Measurements from ENCODE around the gene LZTS3. TPM values are rescaled to one million over a fixed set of nuclear protein-coding genes. Genes with fewer than 3 reads are reported as not detected.
"Not testable (repeated sequence)": the region's sequence is repeated elsewhere in the genome, so short reads cannot be mapped to it uniquely, and the experiment has no call there.

Gene LZTS3
- total RNA-seq, 1 experiment from 2014 or later = 2.0 TPM

DNA sequence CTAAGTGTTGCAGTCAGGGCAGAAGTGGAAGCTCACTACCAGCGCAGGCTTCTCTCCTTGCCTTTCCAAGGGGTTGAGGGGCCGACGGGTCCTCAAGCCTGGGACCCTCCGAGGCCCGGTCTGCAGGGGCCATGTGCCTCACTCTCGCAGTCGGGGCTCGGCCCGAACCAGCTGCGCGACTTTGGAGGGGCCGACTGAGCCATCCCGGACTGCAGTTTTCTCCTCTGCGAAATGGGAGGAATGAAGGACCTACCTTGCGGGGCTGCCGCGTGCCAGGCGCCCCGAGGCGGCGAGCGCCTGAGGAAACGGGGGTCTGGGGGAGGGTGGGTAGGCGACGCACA is 5.6 kb downstream of the LZTS3 start:
- DNase-seq (ENCODE audit: low spot score) = no peak

DNA sequence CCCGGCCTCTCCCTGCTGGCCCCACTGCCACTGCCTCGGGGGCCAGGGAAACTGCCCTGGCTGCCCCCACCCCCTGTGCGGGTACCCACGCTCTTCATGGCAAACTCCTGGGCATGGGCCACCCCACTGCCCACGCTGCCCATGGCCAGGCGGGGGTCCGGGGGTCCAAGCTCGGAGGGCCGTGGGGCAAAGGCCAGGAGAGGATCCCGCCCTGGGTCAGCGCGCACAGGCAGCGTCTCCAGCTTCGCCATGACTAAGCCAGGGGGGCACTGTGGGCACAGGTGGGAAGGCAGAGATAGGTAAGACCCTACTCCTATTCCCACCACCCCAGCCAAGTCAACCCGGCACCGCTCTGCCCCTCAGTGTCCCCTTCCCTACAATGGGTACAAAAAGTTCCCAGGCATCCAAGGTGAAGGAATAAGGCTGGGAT is 6.4 kb downstream of the LZTS3 start:
- DNase-seq (ENCODE audit: low spot score) = no peak

DNA sequence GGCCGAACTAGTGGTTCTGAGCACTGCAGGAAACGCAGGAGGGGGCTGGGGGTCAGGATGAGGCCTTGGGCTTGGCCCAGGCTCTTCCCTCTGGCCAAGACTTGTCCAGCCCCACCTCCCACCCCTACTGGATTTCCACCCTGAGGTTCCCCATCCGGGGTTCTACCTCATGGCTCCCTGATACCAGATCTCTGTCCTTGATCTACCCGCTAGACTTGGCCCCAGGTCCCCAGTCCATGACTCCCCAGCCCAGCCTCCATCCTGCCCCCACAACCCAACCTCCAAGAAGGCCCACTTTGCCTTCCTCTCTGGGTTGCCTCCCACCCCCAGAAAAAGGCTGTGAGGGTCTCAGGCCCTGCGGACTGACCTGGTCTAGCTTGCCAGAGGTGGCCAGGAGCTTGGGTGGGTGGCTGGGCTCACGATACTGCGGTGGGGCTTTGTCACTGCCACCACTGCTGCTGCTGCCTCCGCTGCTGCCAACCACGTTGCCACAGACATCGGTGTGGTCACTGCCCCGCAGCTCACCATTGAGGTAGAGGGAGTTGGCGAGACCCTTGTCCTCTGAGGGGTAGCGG is 6.9 kb downstream of the LZTS3 start:
- no peak for DNase-seq (ENCODE audit: low spot score)

DNA sequence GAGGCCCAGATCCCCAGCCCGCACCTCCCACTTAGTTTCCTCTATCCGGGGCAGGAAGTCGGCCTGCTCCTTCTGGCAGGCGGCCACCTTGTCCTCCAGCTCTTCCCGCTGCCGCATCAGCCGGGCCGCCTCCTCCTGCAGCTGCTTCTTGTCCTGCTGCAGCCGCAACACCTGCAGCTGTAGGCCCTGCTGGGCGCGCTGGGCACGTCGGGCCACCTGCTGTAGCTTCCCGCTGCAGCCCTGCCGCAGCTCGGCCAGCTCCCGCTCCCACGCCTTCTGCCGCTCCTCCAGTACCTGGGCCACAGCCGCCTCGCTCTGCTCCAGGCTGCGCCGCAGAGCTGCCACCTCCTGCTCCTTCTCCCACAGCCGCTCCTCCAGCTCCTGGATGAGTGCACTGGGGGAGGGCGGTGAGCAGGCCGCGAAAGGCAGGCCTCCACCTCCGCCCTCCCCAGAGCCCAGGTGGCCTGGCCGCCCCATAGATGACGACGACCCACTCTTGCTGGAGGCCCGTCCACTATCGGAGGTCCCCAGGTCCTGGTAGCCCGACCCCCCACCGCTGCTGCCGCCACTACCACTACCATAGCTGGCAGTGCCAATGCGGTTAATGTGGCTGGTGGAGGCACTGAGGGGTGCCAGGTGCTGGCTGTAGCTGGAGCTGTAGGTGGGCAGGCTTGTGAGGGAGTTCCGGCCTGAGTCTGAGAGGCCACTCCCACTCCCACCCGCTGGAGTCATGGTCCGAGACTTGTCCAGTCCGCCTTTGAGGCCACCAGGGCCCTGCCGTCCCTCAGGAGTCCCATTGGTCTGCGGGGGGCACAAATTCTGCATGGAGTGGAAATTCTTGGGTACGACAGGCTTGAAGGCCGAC is 7.6 kb downstream of the LZTS3 start:
- DNase-seq (ENCODE audit: low spot score) = no peak

DNA sequence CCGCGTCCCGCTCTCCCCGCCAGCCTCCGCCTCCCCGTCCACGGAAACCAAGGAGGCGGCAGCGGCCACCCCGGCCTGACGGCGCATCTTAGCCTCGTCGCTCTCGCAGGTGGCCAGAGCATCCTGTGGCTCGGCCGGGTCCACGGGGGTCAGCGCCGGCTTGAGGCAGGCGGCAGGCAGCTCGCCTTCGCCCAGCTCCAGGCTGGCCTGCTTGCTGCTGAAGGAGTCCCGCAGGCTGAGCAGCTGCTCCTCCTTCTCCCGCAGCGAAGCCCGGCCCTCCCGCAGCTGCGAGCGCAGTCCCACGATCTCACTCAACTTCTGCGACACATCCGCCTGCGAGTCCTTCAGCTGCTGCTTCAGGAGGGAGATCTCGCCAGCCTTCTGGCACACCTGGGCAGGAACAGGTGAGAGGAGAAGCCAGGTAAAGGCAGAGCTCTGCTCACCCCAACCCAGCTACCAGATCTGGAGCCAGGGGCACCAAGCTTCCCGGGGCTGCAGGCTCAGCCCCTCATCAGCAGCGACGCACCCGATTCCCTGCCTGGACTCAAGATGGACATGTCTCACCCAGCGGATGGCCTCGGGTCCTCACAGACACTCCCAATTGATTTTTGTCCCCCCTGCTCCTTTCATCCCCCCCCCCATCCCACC is 8.5 kb downstream of the LZTS3 start:
- DNase-seq (ENCODE audit: low spot score) = no peak

DNA sequence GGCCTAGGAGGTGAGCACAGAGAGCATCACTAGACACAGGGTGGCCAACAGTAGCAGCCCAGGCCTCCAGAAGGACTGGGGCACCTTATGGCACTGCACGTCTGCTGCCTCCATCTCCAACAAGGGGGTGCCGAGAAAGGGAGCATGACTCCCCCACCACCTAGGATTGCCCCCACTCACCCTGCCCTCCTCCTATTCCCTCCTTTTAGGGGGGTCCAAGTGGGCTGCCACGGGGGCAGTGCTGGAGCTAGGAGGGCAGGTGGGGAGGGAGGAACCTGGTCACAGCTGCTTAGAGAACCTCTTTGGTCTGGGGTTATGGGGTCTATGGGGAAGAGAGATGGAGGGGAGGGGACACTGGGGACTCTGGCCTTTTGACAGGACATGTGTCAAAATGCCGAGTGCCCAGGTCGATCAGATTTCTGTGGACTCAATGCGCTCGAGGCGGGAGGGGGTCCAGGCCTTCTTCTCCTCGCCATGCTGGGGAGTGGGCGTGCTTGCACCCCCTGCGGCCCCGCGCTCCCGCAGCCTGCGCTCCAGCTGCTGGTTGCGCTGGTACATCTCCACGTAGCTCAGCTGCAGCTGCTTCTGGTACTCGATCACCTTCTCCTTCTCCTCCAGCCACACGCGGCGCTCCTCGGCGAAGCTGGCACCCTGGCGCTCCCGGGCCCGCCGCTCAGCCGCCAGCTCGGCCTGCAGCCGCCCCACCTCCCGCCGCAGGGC is 9.1 kb downstream of the LZTS3 start:
- no peak for DNase-seq (ENCODE audit: low spot score)

DNA sequence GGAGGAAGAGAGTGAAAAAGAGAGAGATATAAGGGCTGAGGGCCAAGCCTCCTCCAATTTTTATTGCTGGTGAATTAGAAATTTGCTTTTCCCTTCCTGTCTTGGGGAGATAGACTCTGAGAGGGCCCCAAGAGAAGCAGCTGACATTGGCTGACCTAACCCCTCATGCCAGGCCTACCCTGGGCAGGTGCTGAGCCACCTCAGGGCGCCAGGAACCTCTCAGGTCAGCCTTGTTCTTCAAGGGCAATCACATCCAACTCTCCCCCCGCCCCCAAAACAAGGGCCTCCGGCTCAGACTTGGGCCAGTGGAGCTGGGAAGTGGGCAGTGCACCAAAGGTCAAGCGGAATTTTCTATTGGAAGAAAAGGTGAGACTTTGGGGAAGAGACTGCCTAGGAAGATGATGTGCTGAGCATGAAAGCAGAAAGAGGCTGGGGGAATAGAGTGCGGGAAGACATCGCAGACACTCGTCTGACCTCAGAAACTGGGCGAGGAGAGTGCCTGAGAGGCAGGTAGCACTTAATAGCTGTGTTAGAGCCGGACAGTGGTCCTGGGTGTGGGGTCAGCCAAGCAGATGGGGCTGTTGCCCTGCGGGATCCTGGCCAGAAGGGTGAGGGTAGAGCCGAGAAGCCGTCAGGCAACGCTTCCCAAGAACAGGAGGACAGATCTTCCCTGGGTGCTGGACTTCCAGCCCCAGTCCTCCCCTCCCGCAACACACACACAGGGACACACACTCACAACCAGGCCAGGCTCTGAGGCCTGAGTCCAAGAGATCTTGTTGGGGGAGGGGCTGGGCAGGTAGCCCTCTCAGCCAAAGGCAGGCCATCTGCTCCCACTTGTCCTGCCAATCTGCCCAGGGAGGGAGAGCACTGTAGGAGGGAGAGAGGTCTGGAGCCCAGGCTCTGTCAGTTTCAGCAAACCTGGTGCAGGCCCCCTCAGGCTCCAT is 10.0 kb downstream of the LZTS3 start:
- DNase-seq (ENCODE audit: low spot score) = no peak

DNA sequence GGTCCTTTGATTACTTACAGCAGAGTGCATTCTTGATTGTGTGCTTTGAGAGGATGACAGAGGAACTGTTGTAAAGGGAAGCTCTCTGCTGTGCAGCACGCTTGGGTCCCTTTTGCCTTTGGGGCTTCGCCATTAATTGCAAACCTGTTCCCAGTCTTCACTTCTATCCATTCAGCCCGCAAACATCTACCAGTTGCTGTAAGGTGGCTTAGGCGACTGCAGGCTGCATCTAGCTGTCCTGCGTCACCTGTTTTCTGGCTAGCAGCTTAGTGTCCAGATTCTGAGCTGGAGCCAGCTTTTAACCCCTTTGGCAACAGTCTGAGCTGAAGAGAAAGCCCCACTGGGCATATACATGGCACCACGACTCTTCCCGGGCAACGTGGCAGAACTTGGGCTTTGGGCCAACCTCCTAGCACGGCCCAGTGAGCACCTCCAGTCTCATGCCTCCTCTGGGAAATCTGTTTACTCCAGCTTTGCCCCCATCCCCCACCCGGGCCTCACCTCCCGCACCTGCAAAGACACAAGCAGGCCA is 11.2 kb downstream of the LZTS3 start:
- DNase-seq (ENCODE audit: low spot score) = no peak

DNA sequence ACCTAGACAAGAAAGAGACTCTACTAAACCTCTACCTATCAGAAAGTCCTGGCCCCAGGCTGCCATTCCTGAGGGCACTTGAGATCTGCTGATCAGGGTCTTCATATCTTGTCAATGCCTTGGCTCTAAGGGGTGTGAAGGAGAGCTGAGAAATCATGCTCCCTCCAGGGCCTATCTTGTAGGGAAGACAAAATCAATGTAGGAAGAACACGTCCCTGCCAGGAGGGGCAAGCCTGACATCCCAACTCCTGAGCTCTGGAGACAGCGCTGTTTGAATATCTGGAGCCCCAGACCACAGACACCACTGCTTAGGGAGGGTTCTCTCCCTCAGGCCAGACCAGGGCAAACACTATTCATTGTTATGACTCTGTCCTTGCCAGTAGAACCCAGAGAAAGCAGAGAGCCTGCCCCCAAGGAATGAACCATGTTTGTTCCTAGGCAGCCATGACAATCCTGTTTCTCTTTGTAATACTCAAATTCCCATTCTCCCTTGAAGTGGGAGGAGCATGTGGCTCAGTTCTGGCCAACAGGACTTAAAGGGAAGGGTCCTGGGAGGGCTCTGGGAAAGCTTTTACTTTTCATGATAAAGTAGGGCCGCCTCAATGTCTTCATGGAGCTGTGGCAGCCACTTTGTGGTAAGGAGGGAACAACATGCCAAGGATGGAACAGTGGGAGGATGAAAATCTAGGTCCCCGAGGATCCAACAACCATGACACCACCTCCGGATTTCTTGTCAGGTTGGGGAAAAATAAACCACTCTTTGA is 11.9 kb downstream of the LZTS3 start:
- no peak for DNase-seq (ENCODE audit: low spot score)

DNA sequence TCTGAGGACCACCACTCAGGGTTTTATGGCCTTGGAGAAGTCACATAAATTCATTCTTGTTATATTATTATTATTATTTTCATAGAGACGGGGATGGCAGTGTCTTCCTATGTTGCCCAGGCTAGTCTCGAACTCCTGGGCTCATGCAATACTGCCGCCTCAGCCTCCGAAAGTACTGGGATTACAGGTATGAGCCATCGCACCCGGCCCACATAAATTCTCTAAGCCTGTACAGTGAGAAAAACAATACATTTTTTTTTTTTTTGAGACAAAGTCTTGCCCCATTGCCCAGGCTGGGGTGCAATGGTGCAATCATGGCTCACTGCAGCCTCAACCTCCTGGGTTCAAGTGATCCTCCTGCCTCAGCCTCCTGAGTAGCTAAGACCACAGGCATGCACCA is 12.9 kb downstream of the LZTS3 start:
- no peak for DNase-seq (ENCODE audit: low spot score)

DNA sequence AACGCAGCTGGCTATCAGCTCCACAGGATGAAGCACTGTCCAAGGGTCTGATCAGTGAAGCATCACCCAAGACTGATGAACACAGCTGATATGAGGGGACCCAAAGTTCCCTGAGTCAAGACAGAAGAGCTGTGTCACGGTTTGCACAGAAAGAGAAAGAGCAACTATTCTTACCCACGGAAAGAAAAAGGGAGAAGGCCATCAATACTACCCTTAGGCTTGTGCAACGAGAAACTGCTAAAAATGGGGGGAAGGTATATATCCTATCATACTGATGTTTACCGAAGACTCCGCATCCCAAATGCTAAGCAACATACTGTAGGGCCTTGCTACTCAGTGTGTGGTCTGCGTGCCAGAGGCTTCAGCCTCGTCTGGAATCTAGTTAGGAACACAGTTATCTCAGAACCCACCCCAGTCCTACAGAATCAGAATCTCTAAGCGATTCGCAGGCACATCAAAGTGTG is 14.3 kb downstream of the LZTS3 start:
- DNase-seq (ENCODE audit: low spot score) = no peak

DNA sequence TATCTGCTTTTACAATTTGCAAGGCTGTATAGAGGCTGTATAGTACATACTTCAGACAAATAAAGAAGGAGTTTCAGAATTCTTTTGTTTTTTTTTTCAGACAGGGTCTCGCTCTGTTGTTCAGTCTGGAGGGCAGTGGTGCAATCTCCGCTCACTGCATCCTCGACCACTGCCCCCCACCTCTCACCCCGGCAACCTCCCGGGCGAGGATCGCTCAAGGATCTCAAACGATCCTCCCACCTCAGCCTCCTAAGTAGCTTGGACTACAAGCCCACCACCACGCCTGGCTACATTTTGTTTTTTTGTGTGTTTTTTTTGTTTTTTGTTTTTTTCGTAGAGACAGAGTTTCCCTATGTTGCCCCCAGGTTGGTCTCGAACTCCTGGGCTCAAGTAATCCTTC is 15.5 kb downstream of the LZTS3 start:
- DNase-seq (ENCODE audit: low spot score) = no peak

DNA sequence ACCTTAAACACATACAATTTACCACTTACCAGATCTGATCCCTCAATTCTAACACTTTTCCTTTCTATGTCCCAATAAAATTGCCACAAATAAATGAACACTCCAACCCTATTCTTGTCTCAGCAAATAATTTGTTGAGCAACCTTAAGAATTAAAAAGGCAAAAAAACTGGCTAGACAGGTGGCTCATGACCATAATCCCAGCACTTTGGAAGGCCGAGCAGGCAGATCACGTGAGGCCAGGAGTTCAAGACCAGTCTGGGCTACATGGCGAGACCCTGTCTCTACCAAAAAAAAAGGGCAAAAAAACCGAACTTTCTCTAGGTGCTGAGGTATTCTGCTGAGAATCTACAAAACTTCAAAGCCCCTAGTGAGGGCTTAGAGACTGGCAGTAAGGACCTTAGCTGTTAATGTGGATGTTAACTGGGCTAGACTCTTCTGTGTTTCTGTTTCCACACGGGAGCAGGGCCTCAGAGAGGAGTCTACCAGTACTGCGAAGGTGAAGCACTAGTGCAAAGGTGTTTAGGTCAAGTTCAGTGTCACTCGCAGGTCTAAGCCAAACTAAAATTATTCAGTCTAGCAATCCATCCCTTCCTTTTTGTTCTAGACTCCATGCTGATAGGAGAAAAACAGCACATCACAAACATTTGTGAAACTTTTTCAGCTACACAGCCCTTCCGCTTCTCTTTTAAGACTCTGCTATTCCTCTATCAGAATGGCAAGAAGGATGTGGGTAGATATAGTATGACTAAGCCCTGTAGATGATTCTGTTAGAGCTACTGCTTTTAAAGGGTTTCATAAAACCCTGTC is 16.3 kb downstream of the LZTS3 start:
- no peak for DNase-seq (ENCODE audit: low spot score)

DNA sequence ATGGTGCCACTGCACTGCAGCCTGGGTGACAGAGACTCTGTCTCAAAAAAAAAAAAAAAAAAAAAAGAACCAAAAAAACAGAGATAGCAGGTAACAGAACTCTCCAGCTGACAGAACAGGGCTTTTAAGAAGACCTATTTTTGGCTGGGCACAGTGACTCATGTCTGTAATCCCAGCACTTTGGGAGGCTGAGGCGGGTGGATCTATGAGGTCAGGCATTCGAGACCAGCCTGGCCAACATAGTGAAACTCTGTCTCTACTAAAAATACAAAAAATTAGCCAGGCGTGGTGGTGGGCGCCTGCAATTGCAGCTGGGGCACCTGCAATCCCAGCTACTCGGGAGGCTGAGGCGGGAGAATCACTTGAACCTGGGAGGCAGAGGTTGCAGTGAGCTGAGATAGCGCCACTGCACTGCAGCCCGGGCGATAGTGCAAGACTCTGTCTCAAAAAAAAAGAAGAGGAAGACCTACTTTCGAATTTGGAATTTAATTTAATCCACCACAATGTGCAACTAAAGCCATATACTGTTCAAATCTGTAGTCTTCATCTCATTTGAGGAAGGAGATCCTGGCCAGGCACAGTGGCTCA is 21.2 kb downstream of the LZTS3 start:
- not testable (repeated sequence) for DNase-seq (ENCODE audit: low spot score)

DNA sequence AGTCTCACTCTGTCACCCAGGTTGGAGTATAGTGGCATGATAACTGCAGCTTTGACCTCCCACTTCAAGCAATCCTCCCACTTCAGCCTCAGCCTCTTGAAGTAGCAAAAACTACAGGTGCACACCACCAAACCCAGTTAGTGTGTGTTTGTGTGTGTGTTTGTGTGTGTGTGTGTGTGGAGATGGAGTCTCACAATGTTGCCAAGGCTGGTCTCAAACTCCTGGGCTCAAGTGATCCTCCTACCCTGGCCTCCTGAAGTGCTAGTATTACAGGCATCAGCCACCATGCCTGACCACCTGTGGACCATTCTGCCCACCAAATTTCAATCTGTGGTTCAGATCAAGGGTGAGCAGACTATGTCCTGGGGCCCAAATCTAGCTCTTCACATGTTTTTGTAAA is 22.4 kb downstream of the LZTS3 start:
- DNase-seq (ENCODE audit: low spot score) = no peak

DNA sequence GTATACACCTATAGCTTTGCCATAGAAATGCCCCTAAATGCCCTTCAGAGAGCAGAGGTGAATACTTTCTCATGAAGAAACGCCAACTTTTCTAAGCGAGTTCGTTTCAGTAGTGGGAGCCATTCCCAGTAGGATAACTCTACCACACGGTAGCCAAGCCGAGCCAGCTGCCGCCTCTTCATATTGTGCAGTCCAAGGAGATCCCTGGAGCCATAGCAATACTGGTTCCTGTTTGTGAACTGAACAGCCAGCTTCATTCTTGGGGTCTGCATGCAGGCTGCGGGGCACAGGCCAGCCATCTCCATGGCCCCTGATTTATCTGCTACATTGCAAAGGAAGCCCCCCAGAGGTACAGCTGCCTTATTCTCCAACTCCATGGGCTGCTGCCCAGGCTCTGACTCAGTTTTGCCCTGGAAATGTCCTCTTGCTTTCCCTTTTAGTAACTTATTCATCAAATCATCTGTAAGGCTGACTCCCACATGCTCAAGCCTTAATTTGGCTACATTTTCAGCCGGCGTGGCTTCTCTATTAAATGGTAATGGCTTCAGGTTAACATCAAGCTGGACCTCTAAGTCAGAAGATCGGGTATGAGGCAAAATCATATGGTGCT is 26.5 kb downstream of the LZTS3 start:
- DNase-seq (ENCODE audit: low spot score) = no peak

DNA sequence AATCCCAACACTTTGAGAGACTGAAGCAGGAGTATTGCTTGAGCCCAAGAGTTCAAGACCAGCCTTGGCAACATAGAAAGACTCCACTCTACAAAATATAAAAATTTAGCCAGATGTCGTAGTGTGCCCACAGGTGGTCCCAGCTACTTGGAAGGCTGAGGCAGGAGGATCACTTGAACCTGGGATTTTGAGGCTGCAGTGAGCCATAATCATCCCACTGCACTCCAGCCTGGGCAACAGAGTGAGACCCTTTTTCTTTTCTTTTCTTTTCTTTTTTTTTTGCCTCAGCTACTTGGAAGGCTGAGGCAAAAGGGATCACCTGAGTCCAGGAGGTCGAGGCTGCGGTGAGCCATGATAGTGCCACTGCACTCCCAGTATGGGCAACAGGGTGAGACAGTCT is 31.6 kb downstream of the LZTS3 start:
- no peak for DNase-seq (ENCODE audit: low spot score)

DNA sequence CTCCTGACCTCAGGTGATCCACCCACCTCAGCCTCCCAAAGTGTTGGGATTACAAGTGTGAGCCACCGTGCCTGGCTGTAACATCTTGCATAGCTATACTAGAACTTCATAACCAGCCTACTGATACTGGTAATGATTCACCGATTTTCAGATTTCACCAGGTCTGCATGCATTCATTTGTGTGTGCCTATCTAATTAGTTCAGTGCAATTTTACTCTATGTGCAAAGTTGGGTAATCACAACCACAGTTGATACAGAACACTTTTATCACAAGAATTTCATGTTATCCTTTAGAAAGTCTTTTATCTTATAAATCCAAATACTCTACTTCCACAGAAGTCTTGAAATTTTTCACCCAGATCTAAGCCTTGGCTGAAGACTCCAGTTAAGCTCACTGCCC is 35.9 kb downstream of the LZTS3 start:
- no peak for DNase-seq (ENCODE audit: low spot score)

Data from H4 (cell line).